ENCODE measurements around the gene AOPEP.

DNA sequence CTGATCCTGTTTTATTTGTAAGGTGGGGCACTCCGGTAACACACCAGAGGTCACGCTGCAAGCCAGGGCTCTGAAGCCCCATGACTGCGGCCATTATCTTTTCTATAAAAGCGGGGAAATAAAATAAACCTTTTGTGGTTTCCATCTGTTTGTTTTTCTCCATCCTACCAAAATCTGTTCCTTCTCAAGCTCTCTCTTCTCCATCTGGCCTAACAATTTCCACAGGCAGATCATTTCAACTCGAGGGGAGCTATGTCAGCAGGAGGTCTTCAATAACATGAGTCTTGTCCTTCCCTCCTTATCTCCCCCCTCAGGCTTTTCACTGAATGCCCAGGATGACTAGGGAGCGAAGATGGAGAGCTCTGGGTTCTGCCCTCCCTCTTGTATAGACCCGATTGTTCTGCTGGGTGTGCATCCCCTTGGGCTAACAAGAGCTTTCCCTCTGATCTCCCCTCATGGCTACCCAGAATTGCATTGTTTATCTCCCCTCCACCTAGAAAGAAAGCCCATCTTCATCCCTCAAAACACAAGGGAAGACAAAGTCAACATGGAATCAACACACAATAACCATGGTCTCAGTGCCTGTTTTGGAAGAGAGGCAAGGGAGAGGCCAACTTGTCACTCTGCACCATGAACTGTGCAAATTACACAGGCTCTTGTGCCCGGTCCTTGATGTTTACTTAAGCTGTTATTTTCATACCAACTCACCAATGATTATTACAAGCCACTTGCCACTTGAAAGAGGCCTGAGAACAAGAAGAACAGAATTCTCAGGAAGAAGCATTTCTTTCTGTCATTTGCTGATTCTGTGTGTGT is 403.2 kb downstream of the AOPEP start:
- TF ChIP-seq, protein P1, sequence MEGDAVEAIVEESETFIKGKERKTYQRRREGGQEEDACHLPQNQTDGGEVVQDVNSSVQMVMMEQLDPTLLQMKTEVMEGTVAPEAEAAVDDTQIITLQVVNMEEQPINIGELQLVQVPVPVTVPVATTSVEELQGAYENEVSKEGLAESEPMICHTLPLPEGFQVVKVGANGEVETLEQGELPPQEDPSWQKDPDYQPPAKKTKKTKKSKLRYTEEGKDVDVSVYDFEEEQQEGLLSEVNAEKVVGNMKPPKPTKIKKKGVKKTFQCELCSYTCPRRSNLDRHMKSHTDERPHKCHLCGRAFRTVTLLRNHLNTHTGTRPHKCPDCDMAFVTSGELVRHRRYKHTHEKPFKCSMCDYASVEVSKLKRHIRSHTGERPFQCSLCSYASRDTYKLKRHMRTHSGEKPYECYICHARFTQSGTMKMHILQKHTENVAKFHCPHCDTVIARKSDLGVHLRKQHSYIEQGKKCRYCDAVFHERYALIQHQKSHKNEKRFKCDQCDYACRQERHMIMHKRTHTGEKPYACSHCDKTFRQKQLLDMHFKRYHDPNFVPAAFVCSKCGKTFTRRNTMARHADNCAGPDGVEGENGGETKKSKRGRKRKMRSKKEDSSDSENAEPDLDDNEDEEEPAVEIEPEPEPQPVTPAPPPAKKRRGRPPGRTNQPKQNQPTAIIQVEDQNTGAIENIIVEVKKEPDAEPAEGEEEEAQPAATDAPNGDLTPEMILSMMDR (IDR thresholded peaks at IDR 0.05) = no peak
- TF ChIP-seq ZFP36 (IDR thresholded peaks at IDR 0.05; ENCODE audit: borderline replicate concordance, partially characterized antibody) (no peak), SMC3 (IDR thresholded peaks at IDR 0.05) (no peak), BHLHE40 (IDR thresholded peaks at IDR 0.05; ENCODE audit: low read depth, low read length) (no peak), EP300 (IDR thresholded peaks at IDR 0.05) (no peak)
- TF ChIP-seq, protein P2, sequence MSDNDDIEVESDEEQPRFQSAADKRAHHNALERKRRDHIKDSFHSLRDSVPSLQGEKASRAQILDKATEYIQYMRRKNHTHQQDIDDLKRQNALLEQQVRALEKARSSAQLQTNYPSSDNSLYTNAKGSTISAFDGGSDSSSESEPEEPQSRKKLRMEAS (IDR thresholded peaks at IDR 0.05) = no peak
- TF ChIP-seq, protein P3, sequence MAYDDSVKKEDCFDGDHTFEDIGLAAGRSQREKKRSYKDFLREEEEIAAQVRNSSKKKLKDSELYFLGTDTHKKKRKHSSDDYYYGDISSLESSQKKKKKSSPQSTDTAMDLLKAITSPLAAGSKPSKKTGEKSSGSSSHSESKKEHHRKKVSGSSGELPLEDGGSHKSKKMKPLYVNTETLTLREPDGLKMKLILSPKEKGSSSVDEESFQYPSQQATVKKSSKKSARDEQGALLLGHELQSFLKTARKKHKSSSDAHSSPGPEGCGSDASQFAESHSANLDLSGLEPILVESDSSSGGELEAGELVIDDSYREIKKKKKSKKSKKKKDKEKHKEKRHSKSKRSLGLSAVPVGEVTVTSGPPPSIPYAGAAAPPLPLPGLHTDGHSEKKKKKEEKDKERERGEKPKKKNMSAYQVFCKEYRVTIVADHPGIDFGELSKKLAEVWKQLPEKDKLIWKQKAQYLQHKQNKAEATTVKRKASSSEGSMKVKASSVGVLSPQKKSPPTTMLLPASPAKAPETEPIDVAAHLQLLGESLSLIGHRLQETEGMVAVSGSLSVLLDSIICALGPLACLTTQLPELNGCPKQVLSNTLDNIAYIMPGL (CRISPR knock-in tag; IDR thresholded peaks at IDR 0.05; ENCODE audit: borderline replicate concordance) = no peak
- TF ChIP-seq, protein P4, sequence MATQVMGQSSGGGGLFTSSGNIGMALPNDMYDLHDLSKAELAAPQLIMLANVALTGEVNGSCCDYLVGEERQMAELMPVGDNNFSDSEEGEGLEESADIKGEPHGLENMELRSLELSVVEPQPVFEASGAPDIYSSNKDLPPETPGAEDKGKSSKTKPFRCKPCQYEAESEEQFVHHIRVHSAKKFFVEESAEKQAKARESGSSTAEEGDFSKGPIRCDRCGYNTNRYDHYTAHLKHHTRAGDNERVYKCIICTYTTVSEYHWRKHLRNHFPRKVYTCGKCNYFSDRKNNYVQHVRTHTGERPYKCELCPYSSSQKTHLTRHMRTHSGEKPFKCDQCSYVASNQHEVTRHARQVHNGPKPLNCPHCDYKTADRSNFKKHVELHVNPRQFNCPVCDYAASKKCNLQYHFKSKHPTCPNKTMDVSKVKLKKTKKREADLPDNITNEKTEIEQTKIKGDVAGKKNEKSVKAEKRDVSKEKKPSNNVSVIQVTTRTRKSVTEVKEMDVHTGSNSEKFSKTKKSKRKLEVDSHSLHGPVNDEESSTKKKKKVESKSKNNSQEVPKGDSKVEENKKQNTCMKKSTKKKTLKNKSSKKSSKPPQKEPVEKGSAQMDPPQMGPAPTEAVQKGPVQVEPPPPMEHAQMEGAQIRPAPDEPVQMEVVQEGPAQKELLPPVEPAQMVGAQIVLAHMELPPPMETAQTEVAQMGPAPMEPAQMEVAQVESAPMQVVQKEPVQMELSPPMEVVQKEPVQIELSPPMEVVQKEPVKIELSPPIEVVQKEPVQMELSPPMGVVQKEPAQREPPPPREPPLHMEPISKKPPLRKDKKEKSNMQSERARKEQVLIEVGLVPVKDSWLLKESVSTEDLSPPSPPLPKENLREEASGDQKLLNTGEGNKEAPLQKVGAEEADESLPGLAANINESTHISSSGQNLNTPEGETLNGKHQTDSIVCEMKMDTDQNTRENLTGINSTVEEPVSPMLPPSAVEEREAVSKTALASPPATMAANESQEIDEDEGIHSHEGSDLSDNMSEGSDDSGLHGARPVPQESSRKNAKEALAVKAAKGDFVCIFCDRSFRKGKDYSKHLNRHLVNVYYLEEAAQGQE (IDR thresholded peaks at IDR 0.05) = no peak
